ENCODE measurements around the gene MED29. TPM values are rescaled to one million over a fixed set of nuclear protein-coding genes. Genes with fewer than 3 reads are reported as not detected.

Gene MED29
- total RNA-seq, 1 experiment from 2014 or later: 38.9 TPM

DNA sequence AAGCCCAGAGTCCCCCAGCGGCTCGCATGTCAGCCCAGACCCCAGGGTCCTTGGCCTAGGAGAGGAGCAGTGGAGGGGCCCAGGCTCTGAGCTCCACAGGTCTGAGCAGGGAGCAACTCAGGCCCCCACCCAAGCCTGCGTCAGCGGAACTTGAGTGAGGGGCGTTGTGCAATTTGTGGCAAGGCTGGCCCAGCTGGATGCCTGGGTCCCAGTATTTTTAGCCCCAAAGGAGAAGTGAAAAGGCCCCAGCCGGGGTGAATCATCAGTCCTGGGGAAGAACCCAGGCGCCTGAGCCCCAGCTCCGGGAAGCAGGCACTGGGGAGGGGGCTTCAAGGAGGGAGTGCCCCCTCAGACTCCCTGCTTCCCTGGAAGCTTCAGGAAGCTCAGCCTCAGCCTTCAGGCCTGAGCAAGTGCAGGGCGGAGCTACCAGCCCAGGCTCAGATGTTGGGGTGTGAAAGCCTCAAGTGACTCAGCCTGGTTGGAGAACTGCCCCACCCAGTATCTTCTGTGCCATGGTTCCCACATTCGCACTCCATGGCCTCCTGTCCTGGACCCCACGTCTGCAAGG lies 7.2 kb downstream of the MED29 start:
- Histone ChIP-seq H3K27ac (no peak overlapping the region), H3K27me3 (replicated peaks) (no peaks in the 10 kb centered on the region), H3K9me3 (replicated peaks) (no peaks in the 10 kb centered on the region), H3K4me3 (no peak overlapping the region), H3K4me1 (replicated peaks) (peaks cover 38% of the 10 kb centered on the region), H3K36me3 (peaks cover 44% of the 10 kb centered on the region)
- DNase-seq (ENCODE audit: low read depth in 1 of 2, low spot score in 2 of 2): no peak

DNA sequence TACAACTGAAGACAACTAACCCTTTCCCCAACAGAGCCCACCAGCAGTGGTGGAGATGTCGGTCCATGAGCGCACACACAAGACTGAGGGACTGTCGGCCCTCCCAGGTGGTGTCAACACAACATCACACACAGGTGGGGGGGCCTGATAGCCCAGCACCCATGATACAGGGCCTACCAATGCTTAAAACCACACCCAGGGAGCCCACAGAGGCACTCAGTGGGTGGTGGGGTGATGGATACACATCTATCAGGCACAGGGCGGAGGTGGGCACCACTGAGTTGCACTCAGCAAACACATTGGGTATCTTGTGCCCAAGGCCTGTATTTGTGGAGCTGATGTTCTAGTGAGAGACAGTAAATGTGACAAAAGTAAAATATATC lies 8.5 kb downstream of the MED29 start:
- H3K27me3 ChIP-seq (replicated peaks): no peaks in the 10 kb centered on the region
- peaks cover 48% of the 10 kb centered on the region for H3K4me1 ChIP-seq (replicated peaks)
- no peaks in the 10 kb centered on the region for H3K9me3 ChIP-seq (replicated peaks)
- no peak overlapping the region for H3K27ac ChIP-seq
- no peak for DNase-seq (ENCODE audit: low read depth in 1 of 2, low spot score in 2 of 2)
- H3K36me3 ChIP-seq: peaks cover 35% of the 10 kb centered on the region
- H3K4me3 ChIP-seq: no peak overlapping the region

DNA sequence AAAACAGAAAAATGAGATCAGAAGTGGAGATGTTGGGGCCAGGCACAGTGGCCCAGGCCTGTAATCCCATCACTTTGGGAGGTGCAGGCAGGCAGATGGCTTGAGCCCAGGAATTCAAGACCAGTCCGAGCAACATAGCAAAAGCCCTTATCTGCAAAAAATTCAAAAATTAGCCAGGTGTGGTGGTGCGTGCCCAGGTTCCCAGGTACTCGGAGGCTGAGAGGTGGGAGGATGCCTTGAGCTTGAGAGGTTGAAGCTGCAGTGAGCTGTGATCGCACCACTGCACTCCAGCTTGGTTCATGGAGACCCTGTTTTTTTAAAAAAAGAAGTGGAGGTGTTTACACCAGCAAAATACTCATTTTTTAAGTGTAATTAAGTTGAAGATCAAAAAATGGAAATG lies 8.9 kb downstream of the MED29 start:
- Histone ChIP-seq H3K4me3 (no peak overlapping the region), H3K4me1 (replicated peaks) (peaks cover 48% of the 10 kb centered on the region), H3K9me3 (replicated peaks) (no peaks in the 10 kb centered on the region), H3K36me3 (peaks cover 32% of the 10 kb centered on the region), H3K27me3 (replicated peaks) (no peaks in the 10 kb centered on the region), H3K27ac (no peak overlapping the region)
- no peak for DNase-seq (ENCODE audit: low read depth in 1 of 2, low spot score in 2 of 2)

DNA sequence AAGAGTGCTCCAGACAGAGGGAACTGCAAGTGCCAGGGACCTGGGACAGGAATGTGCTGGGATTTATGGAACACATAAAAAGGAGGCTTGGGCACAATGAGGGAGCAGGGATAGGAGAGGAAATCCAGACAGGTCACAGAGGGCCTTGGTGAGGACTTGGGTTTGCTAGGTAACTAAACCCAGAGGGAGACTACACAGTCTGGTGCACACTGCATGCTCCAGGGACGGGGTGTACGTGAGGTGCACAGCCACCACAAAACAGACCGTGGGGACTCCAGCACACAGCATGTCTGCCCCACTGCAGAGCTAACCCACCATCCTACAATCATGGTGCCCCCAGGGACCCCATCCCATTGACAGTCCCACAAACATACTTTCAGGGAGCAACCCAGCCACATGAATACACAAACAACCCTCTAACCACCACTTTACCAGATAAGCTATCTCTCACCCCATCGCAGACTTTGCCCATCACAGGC lies 9.9 kb downstream of the MED29 start:
- Histone ChIP-seq H3K9me3 (replicated peaks) (no peaks in the 10 kb centered on the region), H3K4me3 (no peak overlapping the region), H3K4me1 (replicated peaks) (peaks cover 48% of the 10 kb centered on the region), H3K27me3 (replicated peaks) (no peaks in the 10 kb centered on the region), H3K27ac (no peak overlapping the region), H3K36me3 (peaks cover 22% of the 10 kb centered on the region)
- DNase-seq (ENCODE audit: low read depth in 1 of 2, low spot score in 2 of 2): no peak

DNA sequence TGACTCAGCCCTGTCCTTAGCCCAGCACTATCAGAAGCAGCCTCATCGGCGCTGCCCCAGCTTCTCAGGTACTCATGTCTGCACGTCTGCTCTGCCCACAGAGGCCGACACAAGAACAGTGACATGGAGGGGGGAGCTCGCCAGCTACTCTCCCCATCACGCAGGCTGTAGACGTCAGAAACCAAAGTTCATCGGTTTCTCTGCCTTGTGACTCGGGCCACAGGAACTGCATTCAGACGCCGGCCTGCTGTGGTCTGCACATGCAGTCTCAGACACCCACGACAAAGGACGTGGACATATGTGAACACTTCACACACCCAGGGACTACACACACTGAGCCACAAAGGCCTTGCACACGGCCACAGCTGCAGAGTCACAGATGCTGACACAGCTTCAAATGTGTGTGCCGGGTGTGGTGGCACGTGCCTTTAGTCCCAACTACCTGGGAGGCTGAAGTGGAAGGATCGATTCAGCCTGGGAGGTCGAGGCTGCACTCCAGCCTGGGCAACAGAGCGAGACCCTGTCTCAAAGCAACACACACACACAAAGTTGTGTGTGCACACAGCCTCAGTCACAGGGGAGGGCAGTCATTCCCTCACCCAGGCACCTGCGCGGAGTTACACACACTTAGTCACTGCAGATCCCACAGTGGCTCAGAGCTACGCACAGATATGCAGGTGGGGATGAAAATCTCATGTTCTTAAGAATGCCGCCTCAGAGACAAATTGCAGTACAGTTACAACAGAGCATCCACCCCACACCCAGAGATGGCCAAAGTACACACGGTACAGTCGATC lies 10.6 kb downstream of the MED29 start:
- no peaks in the 10 kb centered on the region for H3K9me3 ChIP-seq (replicated peaks)
- peak overlapping the region; percentile 96; the same call in 1 of the 2 replicates for H3K27ac ChIP-seq
- peaks cover 19% of the 10 kb centered on the region for H3K36me3 ChIP-seq
- H3K4me3 ChIP-seq: no peak overlapping the region; the same call in 1 of the 2 replicates
- DNase-seq (ENCODE audit: low read depth in 1 of 2, low spot score in 2 of 2): peak in 1 of 2 experiments; percentile 47
- H3K4me1 ChIP-seq (replicated peaks): peaks cover 51% of the 10 kb centered on the region
- H3K27me3 ChIP-seq (replicated peaks): no peaks in the 10 kb centered on the region

DNA sequence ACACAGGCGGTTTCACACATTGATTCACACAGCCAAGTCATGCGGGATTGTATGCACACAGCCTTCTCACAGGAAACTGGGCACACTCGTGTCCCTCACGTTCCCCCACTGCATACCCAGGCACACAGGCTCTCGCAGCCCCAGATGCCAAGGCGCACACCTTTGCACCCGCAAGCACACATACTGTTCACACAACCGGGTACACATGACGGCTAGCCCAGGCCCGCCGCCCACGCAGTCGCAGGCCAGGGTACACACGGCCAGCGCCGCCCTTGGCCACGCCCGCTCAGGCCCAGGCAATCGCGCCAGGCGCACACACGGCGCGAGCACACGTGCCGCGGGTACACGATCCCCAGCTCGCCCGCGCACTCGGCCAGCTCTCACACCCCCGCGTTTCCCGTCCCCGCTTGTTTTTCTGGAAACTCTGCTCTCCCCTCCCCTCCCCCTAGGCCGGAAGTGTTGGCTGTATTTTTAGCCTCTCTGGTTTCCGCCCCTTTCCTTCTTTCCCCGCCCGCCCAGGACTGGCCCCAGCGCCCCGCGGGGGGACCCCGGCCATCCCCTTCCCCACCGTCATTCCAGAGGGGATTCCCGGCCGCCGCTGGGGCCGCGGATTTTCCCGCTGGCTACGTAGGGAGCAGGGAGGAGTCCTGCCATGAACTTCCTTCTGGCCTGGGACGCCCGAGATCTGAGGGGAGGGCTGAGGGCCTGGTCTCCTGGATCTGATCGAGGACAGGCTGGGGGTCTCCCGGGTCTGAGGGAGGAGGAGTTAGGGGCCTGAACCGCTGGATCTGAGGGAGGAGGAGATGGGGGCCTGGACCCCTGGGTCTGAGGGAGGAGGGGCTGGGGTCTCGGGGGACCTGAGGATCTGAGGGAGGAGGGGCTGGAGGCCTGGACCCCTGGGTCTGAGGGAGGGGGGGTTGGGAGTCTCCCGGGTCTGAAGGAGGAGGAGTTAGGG lies 11.4 kb downstream of the MED29 start:
- H3K9me3 ChIP-seq (replicated peaks): no peaks in the 10 kb centered on the region
- H3K4me1 ChIP-seq (replicated peaks): peaks cover 49% of the 10 kb centered on the region
- peak overlapping the region; percentile 96 for H3K27ac ChIP-seq
- DNase-seq (ENCODE audit: low read depth in 1 of 2, low spot score in 2 of 2): peak; percentile 84 to 93
- H3K36me3 ChIP-seq: peaks cover 17% of the 10 kb centered on the region; the same call in 1 of the 2 replicates
- H3K27me3 ChIP-seq (replicated peaks): no peaks in the 10 kb centered on the region
- peak overlapping the region; percentile 35 for H3K4me3 ChIP-seq

DNA sequence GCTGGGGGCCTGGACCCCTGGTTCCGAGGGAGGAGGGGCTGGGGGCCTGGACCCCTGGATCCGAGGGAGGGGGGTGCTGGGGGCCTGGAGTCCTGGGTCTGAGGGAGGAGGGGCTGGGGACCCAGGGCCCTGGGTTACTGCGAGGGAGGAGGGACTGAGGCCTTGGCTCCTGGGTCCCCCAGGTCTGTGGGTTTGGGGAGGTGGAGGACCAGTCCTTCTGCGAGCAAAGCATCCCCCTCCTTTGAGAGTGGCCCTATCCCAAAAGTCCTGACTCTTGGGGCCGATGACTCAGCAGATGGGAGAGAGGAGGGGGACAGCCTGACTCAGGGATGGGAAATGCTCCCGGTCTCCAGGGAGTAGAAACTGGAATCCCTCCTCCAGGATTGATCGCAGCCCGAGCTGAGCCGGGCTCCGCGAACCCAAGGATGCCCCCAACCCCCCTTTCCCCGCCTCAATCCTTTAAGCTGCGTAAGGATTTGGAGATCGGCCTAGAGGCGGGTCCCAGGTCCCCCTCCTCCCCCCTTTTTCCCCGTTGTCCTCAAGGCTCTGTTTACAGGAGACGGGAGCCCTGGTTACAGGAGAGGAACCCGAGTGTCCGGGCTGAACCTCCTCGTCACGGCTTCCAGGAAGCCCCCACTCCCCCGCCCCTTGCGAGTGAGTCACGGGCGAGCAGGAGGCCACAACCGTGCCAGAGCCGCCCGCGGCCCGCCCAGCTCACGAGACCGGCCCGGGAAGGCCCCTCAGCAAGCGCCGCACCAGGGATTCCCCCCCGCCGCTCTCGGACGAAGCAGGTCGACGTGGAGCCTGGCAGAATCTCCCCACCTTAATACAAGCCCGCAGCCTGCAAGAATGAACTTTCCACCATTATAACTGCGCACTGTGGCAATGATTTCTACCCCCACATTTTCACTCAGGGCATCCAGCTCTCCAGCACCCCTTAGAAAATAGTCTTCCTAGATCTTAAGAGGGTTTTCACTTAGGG lies 12.4 kb downstream of the MED29 start:
- H3K4me3 ChIP-seq: peak overlapping the region; percentile 35
- H3K27me3 ChIP-seq (replicated peaks): no peaks in the 10 kb centered on the region
- peak; percentile 95 to 98 for DNase-seq (ENCODE audit: low read depth in 1 of 2, low spot score in 2 of 2)
- peaks cover 17% of the 10 kb centered on the region for H3K36me3 ChIP-seq
- peaks cover 49% of the 10 kb centered on the region for H3K4me1 ChIP-seq (replicated peaks)
- H3K9me3 ChIP-seq (replicated peaks): no peaks in the 10 kb centered on the region
- peak overlapping the region; percentile 96 for H3K27ac ChIP-seq

DNA sequence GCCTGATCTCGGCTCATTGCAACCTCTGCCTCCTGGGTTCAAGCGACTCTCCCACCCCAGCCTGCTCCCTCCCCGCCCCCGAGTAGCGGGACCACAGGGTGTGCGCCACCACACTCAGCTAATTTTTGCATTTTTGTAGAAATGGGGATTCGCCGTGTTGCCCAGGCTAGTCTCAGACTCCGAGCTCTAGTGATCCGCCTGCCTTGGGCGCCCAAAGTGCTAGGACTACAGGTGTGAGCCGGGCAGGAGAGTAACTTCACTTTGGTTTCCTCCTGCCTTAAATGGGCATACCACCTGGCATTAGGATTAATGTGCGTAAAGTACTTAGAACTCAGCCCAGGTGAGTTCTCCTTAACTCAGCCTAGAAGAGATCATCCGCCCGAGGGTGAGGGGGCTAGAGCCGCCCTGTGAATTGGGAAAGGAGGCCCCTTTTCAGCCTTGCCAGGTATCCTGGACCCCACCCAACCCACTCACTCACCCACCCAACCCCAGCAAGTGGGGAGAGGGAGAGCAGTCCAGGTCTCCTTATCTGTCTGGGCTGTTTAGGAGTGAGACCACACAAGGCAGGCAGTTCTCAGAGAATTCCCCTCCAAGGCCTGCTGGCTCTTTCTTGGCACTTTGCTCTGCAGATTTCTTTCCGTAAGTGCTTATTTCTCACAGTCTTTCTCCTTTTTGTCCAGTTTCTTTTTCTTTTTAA lies 14.2 kb downstream of the MED29 start:
- no peak overlapping the region for H3K27ac ChIP-seq
- H3K4me1 ChIP-seq (replicated peaks): peaks cover 55% of the 10 kb centered on the region
- no peak for DNase-seq (ENCODE audit: low read depth in 1 of 2, low spot score in 2 of 2)
- no peaks in the 10 kb centered on the region for H3K9me3 ChIP-seq (replicated peaks)
- no peak overlapping the region for H3K4me3 ChIP-seq
- H3K27me3 ChIP-seq (replicated peaks): no peaks in the 10 kb centered on the region
- peaks cover 18% of the 10 kb centered on the region for H3K36me3 ChIP-seq

DNA sequence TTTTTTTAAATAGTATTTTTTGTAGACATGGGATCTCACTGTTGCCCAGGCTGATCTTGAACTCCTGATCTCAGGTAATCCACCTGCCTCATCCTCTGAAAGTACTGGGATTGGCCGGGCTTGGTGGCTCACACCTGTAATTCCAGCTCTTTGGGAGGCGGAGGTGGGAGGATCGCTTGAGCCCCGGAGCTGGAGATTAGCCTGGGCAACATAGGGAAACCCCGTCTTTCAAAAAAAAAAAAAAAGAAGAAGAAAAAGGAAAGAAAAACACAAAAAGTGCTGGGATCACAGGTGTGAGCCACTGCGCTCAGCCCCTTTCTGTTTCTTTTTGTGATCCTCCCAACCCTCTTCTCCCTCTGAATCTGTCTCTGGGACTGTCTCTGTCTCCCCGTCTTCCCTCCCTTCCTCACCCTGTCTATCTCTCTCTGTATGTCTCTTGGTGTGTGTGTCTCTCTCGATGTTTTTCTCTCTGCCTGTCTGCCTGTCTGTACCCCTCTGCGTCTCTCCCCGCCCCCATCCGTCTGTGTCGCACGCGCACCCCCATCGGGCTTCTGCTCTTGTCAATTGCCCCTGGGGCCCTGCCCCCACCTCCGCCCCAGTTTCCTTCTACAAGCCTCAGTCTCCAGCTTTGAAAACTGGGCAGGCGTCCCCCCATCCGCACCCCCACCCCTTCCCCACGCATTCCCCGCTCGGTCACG lies 14.9 kb downstream of the MED29 start:
- H3K36me3 ChIP-seq: peaks cover 18% of the 10 kb centered on the region
- peaks cover 62% of the 10 kb centered on the region for H3K4me1 ChIP-seq (replicated peaks)
- no peak overlapping the region for H3K27ac ChIP-seq
- peak overlapping the region; percentile 81 for H3K4me3 ChIP-seq
- H3K9me3 ChIP-seq (replicated peaks): no peaks in the 10 kb centered on the region
- no peak for DNase-seq (ENCODE audit: low read depth in 1 of 2, low spot score in 2 of 2)
- no peaks in the 10 kb centered on the region for H3K27me3 ChIP-seq (replicated peaks)

DNA sequence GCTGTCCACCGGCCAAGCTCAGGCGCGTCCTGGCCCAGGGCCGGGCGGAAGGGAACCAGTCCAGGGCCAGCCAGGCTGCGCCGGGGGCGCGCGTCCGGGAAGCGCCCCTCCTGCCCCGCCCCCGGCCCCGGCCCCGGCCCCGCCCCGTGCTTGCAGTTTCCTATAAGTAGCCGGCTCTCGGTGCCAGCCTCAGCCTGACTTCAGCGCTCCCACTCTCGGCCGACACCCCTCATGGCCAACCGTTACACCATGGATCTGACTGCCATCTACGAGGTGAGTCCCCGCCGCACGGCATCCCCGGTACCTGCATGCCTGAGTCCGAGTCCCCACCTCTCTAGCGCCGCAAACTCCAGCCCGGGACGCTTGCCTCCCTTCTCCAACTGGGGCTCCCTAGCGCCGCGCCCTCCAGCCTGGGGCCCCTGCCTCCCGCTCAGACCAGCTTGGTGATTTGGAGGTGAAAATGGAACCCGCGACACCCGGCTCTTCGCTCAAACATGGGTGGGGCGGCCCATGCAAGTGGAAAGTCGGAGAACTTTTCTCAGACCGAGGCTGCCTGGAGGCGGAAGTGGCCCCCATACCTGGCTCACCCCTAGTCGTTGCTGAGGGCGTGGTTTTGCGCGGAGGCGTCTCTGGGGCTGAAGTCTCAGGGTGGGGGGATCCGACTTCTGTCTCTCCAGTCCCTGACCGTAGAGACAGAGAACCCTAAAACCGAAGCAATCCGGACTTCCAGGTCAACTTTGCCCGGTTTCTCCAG lies 15.7 kb downstream of the MED29 start, which contains the start of gene ZFP36:
Gene ZFP36, plus strand, starts transcription at position 192 of the 754 bp plus-strand sequence. Its CDS starts 58 bp downstream, at position 250.
- Histone ChIP-seq H3K36me3 (peaks cover 18% of the 10 kb centered on the region), H3K4me3 (peak within 1 kb of the TSS; percentile 81), H3K27ac (peak within 1 kb of the TSS; percentile 62), H3K27me3 (replicated peaks) (no peaks in the 10 kb centered on the region), H3K9me3 (replicated peaks) (no peaks in the 10 kb centered on the region), H3K4me1 (replicated peaks) (peaks cover 62% of the 10 kb centered on the region)
- DNase-seq (ENCODE audit: low read depth in 1 of 2, low spot score in 2 of 2): peak; percentile 76 to 82

DNA sequence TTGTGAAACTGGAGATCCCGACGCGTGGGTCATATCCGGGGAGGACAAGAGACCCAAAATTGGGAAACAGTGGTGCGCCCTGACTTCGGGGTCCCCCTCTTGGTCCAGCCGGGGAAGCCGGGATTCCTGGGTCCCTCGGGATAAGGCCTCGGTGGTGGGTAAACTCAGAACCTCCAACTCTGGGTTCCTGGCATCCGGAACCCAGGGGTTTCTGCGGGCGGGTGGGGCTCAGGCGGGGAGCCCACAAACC lies 16.2 kb downstream of the MED29 start:
- Histone ChIP-seq H3K4me1 (replicated peaks) (peaks cover 57% of the 10 kb centered on the region), H3K9me3 (replicated peaks) (no peaks in the 10 kb centered on the region), H3K4me3 (peak overlapping the region; percentile 81), H3K36me3 (peaks cover 18% of the 10 kb centered on the region), H3K27me3 (replicated peaks) (no peaks in the 10 kb centered on the region), H3K27ac (peak overlapping the region; percentile 62)
- no peak for DNase-seq (ENCODE audit: low read depth in 1 of 2, low spot score in 2 of 2)
